AG04450 (cell line): ENCODE results near the gene FSTL4. TPM values are rescaled to one million over a fixed set of nuclear protein-coding genes. Genes with fewer than 3 reads are reported as not detected.

ENCODE experiments used
- CTCF ChIA-PET: fragments of 300-600, 350-600 bp; formaldehyde crosslinking; extraction: SDS; loops from one replicate; lab custom pipeline; 2022; ENCODE audit warnings: antibody characterized with exemption, inconsistent platforms; lab: Charles Lee
- POLR2A ChIA-PET: fragments of 350-600 bp; formaldehyde crosslinking; extraction: SDS; loops from one replicate; lab custom pipeline; 2021; ENCODE audit warnings: antibody characterized with exemption, inconsistent platforms; lab: Yijun Ruan, JAX
- DNase-seq: peaks from one replicate; pipeline ENCODE4 v3.0.0-alpha.2; 2011; ENCODE audit warnings: low read depth, low spot score
- H3K27ac ChIP-seq: one replicate; pipeline ENCODE4 v1.5.1; 2012; ENCODE audit warnings: low read depth, low read length, control low read depth
- H3K27me3 ChIP-seq: one replicate; pipeline ENCODE4 v1.6.0; 2012; ENCODE audit warnings: low read length; ENCODE audit not compliant: control insufficient read depth, insufficient read depth
- H3K4me3 ChIP-seq: 2 replicates; pipeline ENCODE4 v1.5.1; 2011; ENCODE audit warnings: mild to moderate bottlenecking, low read depth, low read length, control low read depth
- H3K9me3 ChIP-seq: 2 replicates; pipeline ENCODE4 v1.5.1; 2012; ENCODE audit warnings: low read length; ENCODE audit not compliant: control insufficient read depth, insufficient read depth
- CTCF ChIP-seq: IDR thresholded peaks from 2 replicates; pipeline ENCODE4 v1.5.1; 2011; ENCODE audit warnings: low read depth, low read length, control low read depth, inconsistent platforms
- polyA plus RNA-seq: library from polyadenylated mRNA; depleted of rRNA; stranded (reverse); fragments of >200 nt; gene quantifications from 2 replicates; pipeline ENCODE4 v1.2.3, GENCODE V29; 2011

FSTL4 gene
- polyA plus RNA-seq, 1 experiment, result 0.11 TPM

GRCh38 chr5:133528841-133529240 is 83.5 kb downstream of the FSTL4 start:
- CTCF ChIA-PET, result no interaction called here
- TF ChIP-seq CTCF, result no peak
- POLR2A ChIA-PET, result no interaction called here
- DNase-seq, result no peak
- Histone ChIP-seq H3K27ac (no peak overlapping the region), H3K27me3 (no peaks in the 10 kb centered on the region), H3K9me3 (no peaks in the 10 kb centered on the region), H3K4me3 (no peak overlapping the region)

DNA sequence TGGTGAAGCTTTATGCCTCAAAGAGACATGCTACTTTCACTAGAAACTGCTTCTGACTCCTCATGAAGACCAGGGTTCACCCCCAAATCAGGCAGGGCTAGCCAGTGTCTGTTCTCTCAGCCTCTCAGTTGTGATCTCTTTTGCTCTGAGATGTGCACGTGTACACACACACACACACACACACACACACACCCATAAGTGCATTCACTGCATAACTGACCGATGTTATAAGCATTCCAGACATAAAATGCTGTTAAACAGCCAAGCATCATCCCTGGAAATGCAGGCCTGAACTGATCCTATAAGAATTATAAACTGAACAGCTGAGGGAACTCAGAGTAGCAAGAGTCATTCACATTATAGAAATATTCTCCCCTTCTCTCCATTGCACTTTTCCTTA is 85.0 kb downstream of the FSTL4 start:
- Histone ChIP-seq H3K27ac (no peak overlapping the region), H3K4me3 (no peak overlapping the region), H3K9me3 (no peaks in the 10 kb centered on the region), H3K27me3 (no peaks in the 10 kb centered on the region)
- CTCF ChIA-PET, result interaction anchor here (1.1 kb wide), 1 partner anchor 24 kb away, joined by 3 read pairs; no protein-coding TSS in a partner anchor
- no peak for DNase-seq
- TF ChIP-seq CTCF, result no peak
- POLR2A ChIA-PET, result no interaction called here

DNA sequence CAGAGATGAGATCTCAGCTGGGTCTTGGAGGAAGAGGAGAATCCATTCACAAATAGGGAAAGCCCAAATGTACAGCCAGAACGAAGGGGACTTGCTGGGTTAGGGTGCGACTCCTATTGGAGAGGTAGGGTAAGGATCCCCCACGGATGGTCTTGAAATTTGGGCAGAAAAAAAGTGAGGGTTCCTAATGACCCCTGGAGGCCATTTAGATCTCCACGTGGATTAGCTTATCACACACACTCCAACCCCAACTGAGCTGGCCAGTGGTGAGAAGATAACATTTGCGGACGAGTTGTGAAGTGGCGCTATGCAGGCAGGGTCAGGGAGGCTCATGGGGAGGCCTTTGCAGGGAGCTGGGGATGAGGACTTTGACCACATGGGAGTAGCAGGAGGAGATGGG is 86.0 kb downstream of the FSTL4 start:
- DNase-seq, result no peak
- POLR2A ChIA-PET, result no interaction called here
- Histone ChIP-seq H3K27me3 (no peaks in the 10 kb centered on the region), H3K4me3 (no peak overlapping the region), H3K27ac (no peak overlapping the region), H3K9me3 (no peaks in the 10 kb centered on the region)
- TF ChIP-seq CTCF, result no peak
- CTCF ChIA-PET, result interaction anchor here (1.1 kb wide), 1 partner anchor 25 kb away, joined by 3 read pairs; no protein-coding TSS in a partner anchor

- no peaks in the 10 kb centered on the region for H3K27me3 ChIP-seq
- TF ChIP-seq CTCF, result no peak
- H3K4me3 ChIP-seq, result no peak overlapping the region
- DNase-seq, result no peak
- ChIA-PET CTCF (no interaction called here), POLR2A (no interaction called here)
- H3K27ac ChIP-seq, result no peak overlapping the region
- H3K9me3 ChIP-seq, result no peaks in the 10 kb centered on the region
Observed at GRCh38 chr5:133525126-133525525, 87.2 kb downstream of the FSTL4 start.

- no peak for DNase-seq
- ChIA-PET CTCF (no interaction called here), POLR2A (no interaction called here)
- Histone ChIP-seq H3K9me3 (no peaks in the 10 kb centered on the region), H3K4me3 (no peak overlapping the region), H3K27ac (no peak overlapping the region), H3K27me3 (no peaks in the 10 kb centered on the region)
- TF ChIP-seq CTCF, result no peak
Observed at GRCh38 chr5:133524666-133525065, 87.7 kb downstream of the FSTL4 start.
